Type B pancreatic cell (in vitro differentiated cells): ENCODE data around the gene PAXX. TPM values are rescaled to one million over a fixed set of nuclear protein-coding genes. Genes with fewer than 3 reads are reported as not detected.
"Not testable (repeated sequence)": the region's sequence is repeated elsewhere in the genome, so short reads cannot be mapped to it uniquely, and the experiment has no call there.

Experiments used
- DNase-seq: peaks from one replicate; pipeline ENCODE4 v3.0.0; 2021; ENCODE audit warnings: mixed read lengths; ENCODE audit not compliant: unreplicated experiment; ENCODE audit errors: extremely low spot score
- H3K27ac Mint-ChIP-seq: 2 replicates; pipeline ENCODE4 v1.8.0; 2021; ENCODE audit warnings: mild to moderate bottlenecking, mixed read lengths
- H3K27me3 Mint-ChIP-seq: 2 replicates; pipeline ENCODE4 v1.8.0; 2021; ENCODE audit warnings: mixed read lengths
- H3K36me3 Mint-ChIP-seq: 2 replicates; pipeline ENCODE4 v1.8.0; 2021; ENCODE audit warnings: mixed read lengths
- H3K4me1 Mint-ChIP-seq: one replicate; pipeline ENCODE4 v1.8.0; 2021; ENCODE audit warnings: mixed read lengths; ENCODE audit not compliant: unreplicated experiment
- H3K4me3 Mint-ChIP-seq: 2 replicates; pipeline ENCODE4 v1.8.0; 2021; ENCODE audit warnings: mild to moderate bottlenecking, mixed read lengths
- H3K9me3 Mint-ChIP-seq: 2 replicates; pipeline ENCODE4 v1.8.0; 2021; ENCODE audit warnings: mixed read lengths
- total RNA-seq: library from RNA; stranded (reverse); gene quantifications from 2 replicates; pipeline ENCODE4 v1.2.1, GENCODE V29; 2021; ENCODE audit warnings: low replicate concordance
- TF ChIP-seq, protein P1 (sequence below): fragments of 200-600 bp; sonication (generic); conservative IDR thresholded peaks from 2 replicates; pipeline ENCODE4 v1.5.0; 2021; ENCODE audit warnings: antibody characterized with exemption, mild to moderate bottlenecking

PAXX gene
- total RNA-seq, 1 donor from 2014 or later, result 63.4 TPM

DNA sequence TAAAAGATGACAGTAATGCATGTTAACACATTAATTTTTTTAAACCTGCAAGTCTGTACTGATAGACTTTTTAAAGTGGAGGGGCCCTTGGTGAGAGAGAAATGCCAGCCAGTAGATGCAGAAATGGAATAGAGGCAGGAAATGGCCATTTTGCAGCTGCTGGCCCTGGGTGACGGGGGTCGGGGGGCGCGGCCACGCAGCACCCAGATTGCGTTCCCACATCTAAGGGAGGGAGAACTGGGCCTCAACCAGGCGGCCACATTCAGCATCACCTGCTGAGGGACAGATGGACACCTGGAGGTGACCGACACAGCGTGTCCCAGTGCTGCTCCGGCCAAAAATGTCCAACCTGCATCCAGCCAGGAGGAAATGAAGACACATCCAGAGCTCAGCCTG, 10.4 kb downstream of the PAXX start:
- TF ChIP-seq, protein P1, sequence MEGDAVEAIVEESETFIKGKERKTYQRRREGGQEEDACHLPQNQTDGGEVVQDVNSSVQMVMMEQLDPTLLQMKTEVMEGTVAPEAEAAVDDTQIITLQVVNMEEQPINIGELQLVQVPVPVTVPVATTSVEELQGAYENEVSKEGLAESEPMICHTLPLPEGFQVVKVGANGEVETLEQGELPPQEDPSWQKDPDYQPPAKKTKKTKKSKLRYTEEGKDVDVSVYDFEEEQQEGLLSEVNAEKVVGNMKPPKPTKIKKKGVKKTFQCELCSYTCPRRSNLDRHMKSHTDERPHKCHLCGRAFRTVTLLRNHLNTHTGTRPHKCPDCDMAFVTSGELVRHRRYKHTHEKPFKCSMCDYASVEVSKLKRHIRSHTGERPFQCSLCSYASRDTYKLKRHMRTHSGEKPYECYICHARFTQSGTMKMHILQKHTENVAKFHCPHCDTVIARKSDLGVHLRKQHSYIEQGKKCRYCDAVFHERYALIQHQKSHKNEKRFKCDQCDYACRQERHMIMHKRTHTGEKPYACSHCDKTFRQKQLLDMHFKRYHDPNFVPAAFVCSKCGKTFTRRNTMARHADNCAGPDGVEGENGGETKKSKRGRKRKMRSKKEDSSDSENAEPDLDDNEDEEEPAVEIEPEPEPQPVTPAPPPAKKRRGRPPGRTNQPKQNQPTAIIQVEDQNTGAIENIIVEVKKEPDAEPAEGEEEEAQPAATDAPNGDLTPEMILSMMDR, result no peak
- no peak for DNase-seq
- Mint-ChIP-seq H3K9me3 (peaks cover 4% of the 10 kb centered on the region), H3K27me3 (peaks cover 2% of the 10 kb centered on the region), H3K27ac (no peak overlapping the region), H3K36me3 (no peaks in the 10 kb centered on the region), H3K4me1 (no peaks in the 10 kb centered on the region), H3K4me3 (no peak overlapping the region)

DNA sequence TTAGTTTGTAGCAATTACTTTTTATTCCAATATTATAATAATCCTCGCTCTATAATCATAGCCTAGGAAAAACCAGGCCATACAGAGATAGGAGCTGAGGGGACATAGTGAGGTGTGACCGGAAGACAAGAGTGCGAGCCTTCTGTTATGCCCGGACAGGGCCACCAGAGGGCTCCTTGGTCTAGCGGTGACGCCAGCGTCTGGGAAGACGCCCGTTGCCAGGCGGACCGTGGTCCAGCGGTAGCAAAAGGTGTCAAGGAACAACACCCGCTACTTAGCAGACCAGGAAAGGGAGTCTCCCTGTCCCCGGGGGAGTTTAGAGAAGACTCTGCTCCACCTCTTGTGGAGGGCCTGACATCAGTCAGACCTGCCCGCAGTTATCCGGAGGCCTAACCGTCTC, 12.1 kb downstream of the PAXX start:
- not testable (repeated sequence) for H3K4me1 Mint-ChIP-seq

DNA sequence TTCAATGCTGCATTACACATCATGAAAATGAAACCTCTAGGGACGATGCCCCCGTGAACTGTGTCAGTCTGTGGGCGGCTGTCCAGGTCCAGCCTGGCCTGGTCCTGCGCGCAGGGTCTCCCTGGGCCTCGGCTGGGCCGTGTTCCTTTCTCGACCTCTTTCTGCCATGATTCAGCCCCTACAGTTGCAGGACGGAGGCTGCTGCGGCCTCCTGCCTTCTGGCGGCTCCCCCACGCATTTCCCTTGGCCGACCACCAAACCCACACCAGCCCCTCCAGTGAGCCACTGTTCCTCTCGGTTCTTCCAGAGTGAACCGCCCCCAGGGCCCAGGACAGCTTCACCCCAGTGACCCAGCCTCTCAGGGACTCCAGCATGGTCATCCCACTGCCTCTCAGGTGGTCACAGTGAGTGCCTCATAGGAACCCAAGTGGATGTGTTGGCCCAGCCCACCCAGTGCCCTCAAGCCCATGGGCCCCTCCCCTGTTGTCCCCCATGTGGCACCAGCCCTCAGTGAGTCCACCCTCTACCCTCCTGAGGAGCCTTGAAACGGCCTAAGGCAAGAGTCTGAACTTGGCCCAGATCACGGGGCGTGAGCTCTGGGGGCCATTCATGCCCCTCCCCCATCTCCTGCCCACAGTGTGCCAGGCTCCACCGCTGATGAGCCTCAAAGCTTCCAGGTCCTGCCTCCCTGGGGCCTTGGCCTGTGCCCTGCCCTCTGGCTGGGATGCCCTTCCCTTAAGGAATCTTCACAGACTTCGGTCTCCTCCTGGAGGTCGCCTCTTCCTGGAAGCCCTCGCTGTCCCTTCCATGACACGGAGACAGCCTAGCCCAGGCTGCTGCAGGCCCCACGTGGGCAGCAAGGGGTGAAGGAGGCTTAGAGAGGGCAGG, 14.1 kb downstream of the PAXX start:
- Mint-ChIP-seq H3K4me1 (no peaks in the 10 kb centered on the region), H3K27ac (no peak overlapping the region), H3K27me3 (no peaks in the 10 kb centered on the region), H3K4me3 (no peak overlapping the region), H3K36me3 (no peaks in the 10 kb centered on the region), H3K9me3 (peaks cover 4% of the 10 kb centered on the region)
- TF ChIP-seq, protein P1, result no peak
- no peak for DNase-seq

More for the DNA sequence above, 12.1 kb downstream of the PAXX start:
- not testable (repeated sequence) for H3K27me3 Mint-ChIP-seq, H3K36me3 Mint-ChIP-seq, H3K27ac Mint-ChIP-seq, DNase-seq, H3K4me3 Mint-ChIP-seq, H3K9me3 Mint-ChIP-seq
- TF ChIP-seq, protein P1, result peak; percentile 63

DNA sequence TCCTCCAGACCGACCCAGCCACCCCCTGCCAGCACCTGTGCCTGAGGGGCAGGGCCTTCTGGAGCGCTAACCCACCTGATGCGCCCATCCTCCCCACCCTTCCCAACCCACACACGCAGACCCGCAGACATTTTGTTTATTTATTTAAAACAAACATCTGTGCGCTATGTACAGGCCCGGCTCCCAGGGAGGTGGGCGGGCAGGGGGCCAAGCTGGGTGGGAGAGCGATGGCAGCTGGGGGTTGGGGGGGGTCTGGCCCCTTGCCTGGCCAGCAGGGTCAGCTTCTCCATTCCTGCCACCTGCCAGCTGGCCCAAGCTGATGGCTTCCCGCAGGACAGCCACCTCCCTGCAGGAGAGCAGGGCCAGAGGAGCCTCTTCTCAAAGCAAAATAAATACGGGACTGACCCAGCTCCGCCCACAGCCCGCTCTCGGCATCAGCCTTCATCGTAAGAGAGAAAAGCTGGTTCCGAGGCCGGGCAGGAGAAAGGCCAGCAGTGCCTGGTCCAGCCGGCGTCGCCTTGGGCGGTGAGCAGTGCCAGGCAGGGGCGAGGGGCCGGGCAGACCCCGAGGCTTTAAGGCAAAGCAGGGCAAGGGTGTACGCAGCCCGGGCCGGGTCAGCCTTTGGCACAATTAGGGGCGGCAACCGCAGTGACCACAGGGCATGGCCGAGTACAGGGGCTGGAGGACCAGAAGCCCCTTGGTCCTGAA, 15.0 kb downstream of the PAXX start:
- H3K27ac Mint-ChIP-seq, result no peak overlapping the region
- no peaks in the 10 kb centered on the region for H3K27me3 Mint-ChIP-seq
- H3K4me3 Mint-ChIP-seq, result no peak overlapping the region
- TF ChIP-seq, protein P1, result no peak
- peaks cover 4% of the 10 kb centered on the region for H3K9me3 Mint-ChIP-seq
- DNase-seq, result no peak
- no peaks in the 10 kb centered on the region for H3K4me1 Mint-ChIP-seq
- H3K36me3 Mint-ChIP-seq, result no peaks in the 10 kb centered on the region

DNA sequence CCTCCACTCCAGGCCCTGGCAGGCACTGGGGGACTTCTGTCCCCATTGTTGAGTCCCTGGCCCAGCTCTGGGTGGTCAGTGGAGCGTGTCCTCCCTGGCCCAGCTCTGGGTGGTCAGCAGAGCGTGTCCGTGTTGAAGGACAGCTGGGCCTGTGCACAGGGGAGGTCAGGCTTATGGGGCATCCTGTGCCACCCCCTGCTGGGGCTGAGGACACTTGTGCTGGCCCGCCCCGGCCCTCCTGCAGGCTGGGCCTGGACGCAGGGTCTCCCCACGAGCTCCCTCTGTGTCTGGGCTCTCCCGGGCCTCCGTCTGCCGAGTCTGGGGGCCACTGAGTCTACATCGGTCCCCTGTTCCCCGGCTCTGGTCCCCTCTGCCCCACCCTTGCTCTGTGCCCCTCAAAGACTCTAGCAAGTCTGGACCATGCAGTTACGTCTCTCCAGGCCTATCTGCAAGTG, 15.6 kb downstream of the PAXX start:
- TF ChIP-seq, protein P1, result no peak
- Mint-ChIP-seq H3K9me3 (peaks cover 4% of the 10 kb centered on the region), H3K4me1 (no peaks in the 10 kb centered on the region), H3K27ac (no peak overlapping the region), H3K36me3 (no peaks in the 10 kb centered on the region), H3K4me3 (no peak overlapping the region), H3K27me3 (no peaks in the 10 kb centered on the region)
- DNase-seq, result no peak
